GM12873 (cell line): ENCODE results near the gene NAAA.

Source experiments
- TF ChIP-seq, protein P1 (sequence below): IDR thresholded peaks from 2 replicates; pipeline ENCODE4 v1.5.1; 2012; ENCODE audit warnings: low read depth, mild to moderate bottlenecking, moderate library complexity, low read length, control low read depth; ENCODE audit not compliant: insufficient read depth; ENCODE audit errors: missing control alignments

The NAAA gene

DNA sequence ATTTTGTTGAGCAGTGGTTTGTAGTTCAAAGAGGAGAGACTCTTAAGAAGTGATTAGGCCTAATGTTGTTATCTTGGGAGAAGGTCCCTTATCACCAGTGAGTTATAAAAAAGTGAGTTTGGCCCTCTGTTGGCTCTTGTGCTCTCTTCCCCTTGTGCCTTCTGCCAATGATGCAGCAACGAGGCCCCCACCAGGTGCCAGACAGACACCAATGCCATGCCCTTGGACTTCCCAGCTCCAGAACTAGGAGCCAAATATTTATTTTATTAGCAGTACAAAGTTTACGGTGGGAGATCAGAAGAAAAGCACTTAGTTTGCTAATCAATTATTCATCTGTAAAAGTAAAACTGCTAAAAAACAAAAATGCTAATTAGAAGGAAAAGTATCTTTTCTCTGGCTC, 22.7 kb upstream of the NAAA start:
- TF ChIP-seq, protein P1, sequence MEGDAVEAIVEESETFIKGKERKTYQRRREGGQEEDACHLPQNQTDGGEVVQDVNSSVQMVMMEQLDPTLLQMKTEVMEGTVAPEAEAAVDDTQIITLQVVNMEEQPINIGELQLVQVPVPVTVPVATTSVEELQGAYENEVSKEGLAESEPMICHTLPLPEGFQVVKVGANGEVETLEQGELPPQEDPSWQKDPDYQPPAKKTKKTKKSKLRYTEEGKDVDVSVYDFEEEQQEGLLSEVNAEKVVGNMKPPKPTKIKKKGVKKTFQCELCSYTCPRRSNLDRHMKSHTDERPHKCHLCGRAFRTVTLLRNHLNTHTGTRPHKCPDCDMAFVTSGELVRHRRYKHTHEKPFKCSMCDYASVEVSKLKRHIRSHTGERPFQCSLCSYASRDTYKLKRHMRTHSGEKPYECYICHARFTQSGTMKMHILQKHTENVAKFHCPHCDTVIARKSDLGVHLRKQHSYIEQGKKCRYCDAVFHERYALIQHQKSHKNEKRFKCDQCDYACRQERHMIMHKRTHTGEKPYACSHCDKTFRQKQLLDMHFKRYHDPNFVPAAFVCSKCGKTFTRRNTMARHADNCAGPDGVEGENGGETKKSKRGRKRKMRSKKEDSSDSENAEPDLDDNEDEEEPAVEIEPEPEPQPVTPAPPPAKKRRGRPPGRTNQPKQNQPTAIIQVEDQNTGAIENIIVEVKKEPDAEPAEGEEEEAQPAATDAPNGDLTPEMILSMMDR: no peak

DNA sequence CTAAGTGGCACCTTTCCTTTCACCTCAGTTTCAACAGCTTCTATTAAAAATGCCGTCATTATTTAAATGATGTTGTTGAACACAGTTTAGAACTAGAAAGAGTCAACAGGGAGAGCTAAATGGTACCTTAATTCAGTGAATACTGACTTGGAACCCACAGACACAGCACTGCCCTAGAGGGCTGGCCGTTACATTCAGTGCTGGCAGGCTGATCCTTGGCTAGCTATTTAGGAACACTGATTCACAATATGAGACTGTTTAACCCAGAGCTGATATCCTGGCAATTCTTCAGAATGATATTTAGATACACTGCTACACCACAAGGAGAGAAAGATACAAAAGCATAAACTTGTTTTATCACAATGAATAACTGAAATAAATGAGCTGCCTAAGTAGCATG, 12.7 kb upstream of the NAAA start:
- TF ChIP-seq, protein P1: no peak

DNA sequence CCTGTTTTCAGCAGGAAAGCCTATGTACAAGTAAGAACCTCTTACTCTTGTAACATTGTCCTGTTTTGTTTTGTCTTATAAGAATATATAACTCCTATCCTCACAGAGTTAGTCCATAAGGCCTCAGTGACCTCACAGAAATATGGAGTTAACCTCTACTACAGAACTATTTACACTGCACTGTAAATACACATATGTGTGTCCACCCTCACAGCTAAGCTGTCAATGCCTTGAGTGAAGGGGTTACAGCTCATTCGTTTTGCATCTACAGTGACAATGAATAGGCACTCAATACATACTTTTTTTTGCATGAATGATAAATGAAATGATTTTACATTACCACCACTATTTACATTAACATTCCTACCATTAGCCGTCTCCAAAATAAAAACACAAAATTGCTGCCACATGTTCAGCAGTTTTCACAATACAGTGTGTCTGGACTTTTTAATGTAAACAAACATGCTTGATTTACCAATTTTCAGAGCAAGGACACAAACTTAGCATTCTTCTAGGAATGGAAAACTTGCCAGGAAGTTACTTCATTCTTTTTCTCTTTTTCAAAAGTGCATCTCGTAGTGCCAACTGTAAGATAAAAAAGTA, 9.5 kb upstream of the NAAA start:
- TF ChIP-seq, protein P1: no peak

- TF ChIP-seq, protein P1: no peak
These were observed 8.1 kb upstream of the NAAA start for GRCh38 chr4:75948822-75949444.

GRCh38 chr4:75939890-75940691, 722 bp downstream of the NAAA start:
- TF ChIP-seq, protein P1: no peak

- TF ChIP-seq, protein P1: no peak
These were observed 5.2 kb downstream of the NAAA start for GRCh38 chr4:75935628-75936027.

DNA sequence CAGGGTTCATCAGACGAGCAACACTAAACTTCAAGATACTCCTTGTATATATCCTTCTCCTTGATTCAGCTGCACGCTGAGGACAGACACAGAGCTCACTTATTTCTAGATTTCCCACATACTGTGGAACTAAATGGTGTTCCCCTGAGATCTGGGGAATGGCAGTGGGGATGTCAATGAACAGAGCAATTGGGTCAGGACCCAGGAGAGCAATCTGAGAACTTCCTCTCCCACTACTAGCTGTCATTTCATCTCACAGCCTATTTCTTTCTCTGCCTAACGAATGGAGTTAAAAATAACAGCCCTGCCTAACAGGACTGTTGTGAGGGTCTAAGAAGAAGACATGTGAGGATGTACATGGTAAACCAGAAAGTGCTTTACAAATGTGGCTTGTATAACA, 10.7 kb downstream of the NAAA start:
- TF ChIP-seq, protein P1: no peak
